GM23338 (cell line): ENCODE data around the gene WDR33. TPM values are rescaled to one million over a fixed set of nuclear protein-coding genes. Genes with fewer than 3 reads are reported as not detected.

Experiments
- ATAC-seq: fragments of 200-7000 bp; cut with Tn5 transposase; 3 replicates; pipeline ENCODE4 v1.9.1; 2020
- DNase-seq: peaks from one replicate; pipeline ENCODE4 v3.0.0-alpha.2; 2015; ENCODE audit warnings: low spot score
- H2AFZ ChIP-seq: fragments of 200-600 bp; sonication (generic); 2 replicates; pipeline ENCODE4 v1.8.0; 2016; ENCODE audit warnings: antibody characterized with exemption, mild to moderate bottlenecking, moderate library complexity
- H3F3A ChIP-seq: fragments of 200-600 bp; sonication (generic); replicated peaks from 2 replicates; pipeline ENCODE4 v1.8.0; 2017; ENCODE audit warnings: antibody characterized with exemption, mixed run types, low read depth
- H3K27ac ChIP-seq: fragments of 200-600 bp; sonication (generic); 2 replicates; pipeline ENCODE4 v1.6.1; 2016; ENCODE audit warnings: low read depth
- H3K27me3 ChIP-seq: fragments of 200-600 bp; sonication (generic); 2 replicates; pipeline ENCODE4 v1.8.0; 2016; ENCODE audit warnings: mild to moderate bottlenecking, mixed run types, moderate library complexity; ENCODE audit not compliant: insufficient read depth
- H3K36me3 ChIP-seq: fragments of 200-600 bp; sonication (generic); 2 replicates; pipeline ENCODE4 v1.8.0; 2016; ENCODE audit warnings: mild to moderate bottlenecking; ENCODE audit not compliant: insufficient read depth
- H3K4me1 ChIP-seq: fragments of 200-600 bp; sonication (generic); 2 replicates; pipeline ENCODE4 v1.8.0; 2016; ENCODE audit warnings: mild to moderate bottlenecking, moderate library complexity; ENCODE audit not compliant: insufficient read depth
- H3K4me2 ChIP-seq: fragments of 200-600 bp; sonication (generic); 2 replicates; pipeline ENCODE4 v1.7.1; 2017; ENCODE audit warnings: mixed run types
- H3K4me3 ChIP-seq: fragments of 200-600 bp; sonication (generic); 2 replicates; pipeline ENCODE4 v1.6.1; 2016; ENCODE audit warnings: mixed run types
- H3K79me2 ChIP-seq: fragments of 200-600 bp; sonication (generic); replicated peaks from 2 replicates; pipeline ENCODE4 v1.8.0; 2017; ENCODE audit warnings: mild to moderate bottlenecking; ENCODE audit not compliant: insufficient read depth
- H3K9me2 ChIP-seq: fragments of 200-600 bp; sonication (generic); 2 replicates; pipeline ENCODE4 v1.8.0; 2017; ENCODE audit not compliant: insufficient read depth
- H4K20me1 ChIP-seq: fragments of 200-600 bp; sonication (generic); replicated peaks from 2 replicates; pipeline ENCODE4 v1.8.0; 2017; ENCODE audit warnings: mild to moderate bottlenecking; ENCODE audit not compliant: insufficient read depth
- H3K27ac Mint-ChIP-seq: 2 replicates; pipeline ENCODE4 v1.8.0; 2020; ENCODE audit warnings: inconsistent platforms, mild to moderate bottlenecking, moderate library complexity, mixed read lengths
- H3K27me3 Mint-ChIP-seq: 3 replicates; pipeline ENCODE4 v1.8.0; 2022; ENCODE audit warnings: low read depth, mild to moderate bottlenecking, moderate library complexity, mixed read lengths, inconsistent platforms; ENCODE audit not compliant: insufficient read depth, poor library complexity
- H3K36me3 Mint-ChIP-seq: 3 replicates; pipeline ENCODE4 v1.8.0; 2021; ENCODE audit warnings: low read depth, mild to moderate bottlenecking, inconsistent platforms, moderate library complexity, mixed read lengths
- H3K4me1 Mint-ChIP-seq: 3 replicates; pipeline ENCODE4 v1.8.0; 2020; ENCODE audit warnings: mild to moderate bottlenecking, inconsistent platforms, mixed read lengths
- H3K4me3 Mint-ChIP-seq: 3 replicates; pipeline ENCODE4 v1.8.0; 2021; ENCODE audit warnings: moderate library complexity, mild to moderate bottlenecking, inconsistent platforms, mixed read lengths
- H3K9me3 Mint-ChIP-seq: 3 replicates; pipeline ENCODE4 v1.8.0; 2020; ENCODE audit warnings: moderate library complexity, mild to moderate bottlenecking, inconsistent platforms, mixed read lengths
- STAT1 ChIP-seq: IDR thresholded peaks from one replicate; pipeline ENCODE4 v1.6.1; 2016; ENCODE audit warnings: antibody characterized with exemption; ENCODE audit not compliant: unreplicated experiment
- ZNF114 ChIP-seq: fragments of 250-450 bp; sonication (Bioruptor Pico); IDR thresholded peaks from 2 replicates; pipeline ENCODE4 v1.5.0; 2020; ENCODE audit warnings: mild to moderate bottlenecking, moderate library complexity
- ZNF331 ChIP-seq: fragments of 250-450 bp; sonication (Bioruptor Pico); IDR thresholded peaks from 2 replicates; pipeline ENCODE4 v1.5.0; 2020; ENCODE audit warnings: low read depth, mild to moderate bottlenecking, moderate library complexity
- polyA plus RNA-seq: library from polyadenylated mRNA; unstranded; fragments of >200 nt; fragmentation: Nextera tagmentation; extraction: Ambion mirVana; gene quantifications from 2 replicates; pipeline ENCODE4 v1.2.1, GENCODE V29; 2016
- total RNA-seq: library from RNA; depleted of rRNA; stranded (reverse); fragments of >200 nt; shearing (Covaris generic); gene quantifications from 2 replicates; pipeline ENCODE4 v1.2.3, GENCODE V29; 2014
- TF ChIP-seq, protein P1 (sequence below): fragments of 250-450 bp; sonication (Bioruptor Pico); IDR thresholded peaks from 2 replicates; pipeline ENCODE4 v1.5.0; 2020; ENCODE audit warnings: mild to moderate bottlenecking, moderate library complexity

Gene WDR33
- total and polyA plus RNA-seq, 2 experiments from 2014 or later, result 37.2 to 54.7 TPM

- ATAC-seq (no peak), DNase-seq (no peak)
- no peaks in the 10 kb centered on the region for H3K9me2 ChIP-seq
- H3K4me1 Mint-ChIP-seq, result peaks cover 10% of the 10 kb centered on the region
- no peaks in the 10 kb centered on the region for H4K20me1 ChIP-seq
- H3K9me3 Mint-ChIP-seq, result no peaks in the 10 kb centered on the region
- TF ChIP-seq ZNF331 (CRISPR knock-in tag), result no peak
- no peak overlapping the region for H3K4me3 ChIP-seq
- H3K36me3 Mint-ChIP-seq, result no peaks in the 10 kb centered on the region
- no peak overlapping the region for H3K4me2 ChIP-seq
- H2AFZ ChIP-seq, result no peak overlapping the region
- H3F3A ChIP-seq, result 0 out of 2 replicates have a peak, but pooled peaks cover 4% of the 10 kb centered on the region
- no peak overlapping the region for H3K27ac Mint-ChIP-seq
- H3K27ac ChIP-seq, result no peak overlapping the region
- no peaks in the 10 kb centered on the region for H3K36me3 ChIP-seq
- peaks cover 6% of the 10 kb centered on the region for H3K4me1 ChIP-seq
- peaks cover 43% of the 10 kb centered on the region for H3K27me3 ChIP-seq
- peaks cover 41% of the 10 kb centered on the region for H3K27me3 Mint-ChIP-seq
- H3K4me3 Mint-ChIP-seq, result no peak overlapping the region
- H3K79me2 ChIP-seq, result no peaks in the 10 kb centered on the region
Measured at GRCh38 chr2:127678531-127678930, 132.4 kb downstream of the WDR33 start.

GRCh38 chr2:127676906-127677305 is 134.1 kb downstream of the WDR33 start:
- H3K4me3 Mint-ChIP-seq, result no peak overlapping the region

More at GRCh38 chr2:127676906-127677305, 134.1 kb downstream of the WDR33 start:
- Histone ChIP-seq H2AFZ (no peak overlapping the region), H3F3A (0 out of 2 replicates have a peak, but pooled peaks cover 4% of the 10 kb centered on the region), H3K4me2 (no peak overlapping the region), H3K79me2 (no peaks in the 10 kb centered on the region), H4K20me1 (no peaks in the 10 kb centered on the region), H3K4me1 (peaks cover 6% of the 10 kb centered on the region), H3K9me2 (no peaks in the 10 kb centered on the region), H3K4me3 (no peak overlapping the region), H3K27me3 (peaks cover 52% of the 10 kb centered on the region), H3K27ac (no peak overlapping the region), H3K36me3 (no peaks in the 10 kb centered on the region)
- no peaks in the 10 kb centered on the region for H3K36me3 Mint-ChIP-seq
- DNase-seq (no peak), ATAC-seq (no peak)
- H3K9me3 Mint-ChIP-seq, result no peaks in the 10 kb centered on the region
- peaks cover 8% of the 10 kb centered on the region for H3K4me1 Mint-ChIP-seq
- no peak overlapping the region for H3K27ac Mint-ChIP-seq
- TF ChIP-seq ZNF114 (CRISPR knock-in tag) (no peak), STAT1 (no peak)
- TF ChIP-seq, protein P1, sequence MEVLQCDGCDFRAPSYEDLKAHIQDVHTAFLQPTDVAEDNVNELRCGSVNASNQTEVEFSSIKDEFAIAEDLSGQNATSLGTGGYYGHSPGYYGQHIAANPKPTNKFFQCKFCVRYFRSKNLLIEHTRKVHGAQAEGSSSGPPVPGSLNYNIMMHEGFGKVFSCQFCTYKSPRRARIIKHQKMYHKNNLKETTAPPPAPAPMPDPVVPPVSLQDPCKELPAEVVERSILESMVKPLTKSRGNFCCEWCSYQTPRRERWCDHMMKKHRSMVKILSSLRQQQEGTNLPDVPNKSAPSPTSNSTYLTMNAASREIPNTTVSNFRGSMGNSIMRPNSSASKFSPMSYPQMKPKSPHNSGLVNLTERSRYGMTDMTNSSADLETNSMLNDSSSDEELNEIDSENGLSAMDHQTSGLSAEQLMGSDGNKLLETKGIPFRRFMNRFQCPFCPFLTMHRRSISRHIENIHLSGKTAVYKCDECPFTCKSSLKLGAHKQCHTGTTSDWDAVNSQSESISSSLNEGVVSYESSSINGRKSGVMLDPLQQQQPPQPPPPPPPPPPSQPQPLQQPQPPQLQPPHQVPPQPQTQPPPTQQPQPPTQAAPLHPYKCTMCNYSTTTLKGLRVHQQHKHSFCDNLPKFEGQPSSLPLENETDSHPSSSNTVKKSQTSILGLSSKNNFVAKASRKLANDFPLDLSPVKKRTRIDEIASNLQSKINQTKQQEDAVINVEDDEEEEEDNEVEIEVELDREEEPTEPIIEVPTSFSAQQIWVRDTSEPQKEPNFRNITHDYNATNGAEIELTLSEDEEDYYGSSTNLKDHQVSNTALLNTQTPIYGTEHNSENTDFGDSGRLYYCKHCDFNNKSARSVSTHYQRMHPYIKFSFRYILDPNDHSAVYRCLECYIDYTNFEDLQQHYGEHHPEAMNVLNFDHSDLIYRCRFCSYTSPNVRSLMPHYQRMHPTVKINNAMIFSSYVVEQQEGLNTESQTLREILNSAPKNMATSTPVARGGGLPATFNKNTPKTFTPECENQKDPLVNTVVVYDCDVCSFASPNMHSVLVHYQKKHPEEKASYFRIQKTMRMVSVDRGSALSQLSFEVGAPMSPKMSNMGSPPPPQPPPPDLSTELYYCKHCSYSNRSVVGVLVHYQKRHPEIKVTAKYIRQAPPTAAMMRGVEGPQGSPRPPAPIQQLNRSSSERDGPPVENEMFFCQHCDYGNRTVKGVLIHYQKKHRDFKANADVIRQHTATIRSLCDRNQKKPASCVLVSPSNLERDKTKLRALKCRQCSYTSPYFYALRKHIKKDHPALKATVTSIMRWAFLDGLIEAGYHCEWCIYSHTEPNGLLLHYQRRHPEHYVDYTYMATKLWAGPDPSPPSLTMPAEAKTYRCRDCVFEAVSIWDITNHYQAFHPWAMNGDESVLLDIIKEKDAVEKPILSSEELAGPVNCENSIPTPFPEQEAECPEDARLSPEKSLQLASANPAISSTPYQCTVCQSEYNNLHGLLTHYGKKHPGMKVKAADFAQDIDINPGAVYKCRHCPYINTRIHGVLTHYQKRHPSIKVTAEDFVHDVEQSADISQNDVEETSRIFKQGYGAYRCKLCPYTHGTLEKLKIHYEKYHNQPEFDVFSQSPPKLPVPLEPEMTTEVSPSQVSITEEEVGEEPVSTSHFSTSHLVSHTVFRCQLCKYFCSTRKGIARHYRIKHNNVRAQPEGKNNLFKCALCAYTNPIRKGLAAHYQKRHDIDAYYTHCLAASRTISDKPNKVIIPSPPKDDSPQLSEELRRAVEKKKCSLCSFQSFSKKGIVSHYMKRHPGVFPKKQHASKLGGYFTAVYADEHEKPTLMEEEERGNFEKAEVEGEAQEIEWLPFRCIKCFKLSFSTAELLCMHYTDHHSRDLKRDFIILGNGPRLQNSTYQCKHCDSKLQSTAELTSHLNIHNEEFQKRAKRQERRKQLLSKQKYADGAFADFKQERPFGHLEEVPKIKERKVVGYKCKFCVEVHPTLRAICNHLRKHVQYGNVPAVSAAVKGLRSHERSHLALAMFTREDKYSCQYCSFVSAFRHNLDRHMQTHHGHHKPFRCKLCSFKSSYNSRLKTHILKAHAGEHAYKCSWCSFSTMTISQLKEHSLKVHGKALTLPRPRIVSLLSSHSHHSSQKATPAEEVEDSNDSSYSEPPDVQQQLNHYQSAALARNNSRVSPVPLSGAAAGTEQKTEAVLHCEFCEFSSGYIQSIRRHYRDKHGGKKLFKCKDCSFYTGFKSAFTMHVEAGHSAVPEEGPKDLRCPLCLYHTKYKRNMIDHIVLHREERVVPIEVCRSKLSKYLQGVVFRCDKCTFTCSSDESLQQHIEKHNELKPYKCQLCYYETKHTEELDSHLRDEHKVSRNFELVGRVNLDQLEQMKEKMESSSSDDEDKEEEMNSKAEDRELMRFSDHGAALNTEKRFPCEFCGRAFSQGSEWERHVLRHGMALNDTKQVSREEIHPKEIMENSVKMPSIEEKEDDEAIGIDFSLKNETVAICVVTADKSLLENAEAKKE (CRISPR knock-in tag), result no peak
- H3K27me3 Mint-ChIP-seq, result peaks cover 48% of the 10 kb centered on the region
